Muscle layer of duodenum (tissue), 2 donors: ENCODE data around the gene PLEKHG4B.
"Not testable (repeated sequence)": the region's sequence is repeated elsewhere in the genome, so short reads cannot be mapped to it uniquely, and the experiment has no call there.

ENCODE experiments used
- H3K27ac ChIP-seq: one replicate; pipeline ENCODE4 v1.7.0; 2013; ENCODE audit warnings: mild to moderate bottlenecking, low read length
- H3K27me3 ChIP-seq: one replicate; pipeline ENCODE4 v1.7.0; 2013; ENCODE audit warnings: low read depth, mild to moderate bottlenecking, control low read depth, low read length
- H3K36me3 ChIP-seq, 2 donors: one replicate each; pipeline ENCODE4 v1.7.0; 2013; ENCODE audit warnings: low read length in 2 of 2, control low read depth in 1 of 2, mild to moderate bottlenecking in 1 of 2; ENCODE audit not compliant: insufficient read depth in 2 of 2, control insufficient read depth in 1 of 2
- H3K4me1 ChIP-seq, 2 donors: one replicate each; pipeline ENCODE4 v1.7.0; 2013; ENCODE audit warnings: low read length in 2 of 2, mild to moderate bottlenecking in 2 of 2, control low read depth in 1 of 2, moderate library complexity in 1 of 2; ENCODE audit not compliant: insufficient read depth in 2 of 2, control insufficient read depth in 1 of 2
- H3K4me3 ChIP-seq, 2 donors: one replicate each; pipeline ENCODE4 v1.7.0; 2013; ENCODE audit warnings: low read length in 2 of 2, low read depth in 1 of 2, mild to moderate bottlenecking in 1 of 2
- H3K9me3 ChIP-seq, 2 donors: one replicate each; pipeline ENCODE4 v1.7.0; 2013; ENCODE audit warnings: low read length in 2 of 2, control low read depth in 1 of 2, mild to moderate bottlenecking in 1 of 2; ENCODE audit not compliant: control insufficient read depth in 1 of 2
- donor health status: healthy.

The PLEKHG4B gene

GRCh38 chr5:201672-202071 is 109.7 kb downstream of the PLEKHG4B start:
- Histone ChIP-seq H3K4me3 (no peak overlapping the region), H3K36me3 (peaks cover 23 to 33% of the 10 kb centered on the region in 2 donors), H3K27me3 (no peaks in the 10 kb centered on the region), H3K4me1 (no peaks in the 10 kb centered on the region), H3K9me3 (no peaks in the 10 kb centered on the region), H3K27ac (no peak overlapping the region)

- Histone ChIP-seq H3K27me3 (no peaks in the 10 kb centered on the region), H3K27ac (no peak overlapping the region), H3K9me3 (no peaks in the 10 kb centered on the region), H3K4me3 (no peak overlapping the region), H3K36me3 (peaks cover 33 to 36% of the 10 kb centered on the region in 2 donors), H3K4me1 (no peaks in the 10 kb centered on the region)
These were observed 111.4 kb downstream of the PLEKHG4B start for GRCh38 chr5:203246-203930.

GRCh38 chr5:204001-204400 is 112.0 kb downstream of the PLEKHG4B start:
- Histone ChIP-seq H3K27ac (no peak overlapping the region), H3K4me1 (no peaks in the 10 kb centered on the region), H3K9me3 (no peaks in the 10 kb centered on the region), H3K27me3 (no peaks in the 10 kb centered on the region), H3K4me3 (no peak overlapping the region), H3K36me3 (peaks cover 28 to 36% of the 10 kb centered on the region in 2 donors)

GRCh38 chr5:204462-204861 is 112.5 kb downstream of the PLEKHG4B start:
- peaks cover 27 to 36% of the 10 kb centered on the region in 2 donors for H3K36me3 ChIP-seq

DNA sequence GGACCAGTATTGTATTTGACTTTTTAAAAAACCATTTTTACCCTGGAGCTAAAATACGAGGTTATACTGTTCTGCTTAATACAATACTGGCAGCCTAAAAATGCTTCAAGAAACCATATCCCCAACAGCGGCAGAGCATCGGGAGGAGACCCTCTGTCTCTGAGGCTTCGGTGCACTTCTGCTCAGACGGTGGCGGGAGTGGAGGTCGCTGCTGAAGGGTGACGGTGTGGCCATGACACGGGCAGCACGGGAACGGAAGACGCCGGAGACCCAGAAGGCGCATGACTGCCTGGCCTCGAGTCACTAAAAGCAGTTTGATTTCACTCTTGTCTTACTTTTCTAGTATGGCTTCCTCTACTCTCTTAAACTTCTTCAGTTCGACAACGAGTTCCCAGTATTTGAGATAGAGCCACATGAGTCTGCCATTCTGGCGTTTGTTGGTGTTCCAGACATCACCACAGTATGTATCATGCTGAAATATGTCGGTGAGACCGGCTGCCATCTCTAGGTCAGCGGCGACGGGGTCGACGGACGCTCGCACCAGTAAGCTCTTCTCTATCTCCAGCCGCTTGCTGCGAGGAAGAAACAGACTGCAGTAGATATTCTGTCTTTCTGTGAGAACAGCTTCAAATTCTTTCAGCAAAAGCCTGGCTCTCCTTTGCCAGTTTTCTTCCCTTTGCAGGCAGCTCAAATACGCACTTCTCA is 113.2 kb downstream of the PLEKHG4B start:
- Histone ChIP-seq H3K9me3 (no peaks in the 10 kb centered on the region), H3K27ac (no peak overlapping the region), H3K36me3 (peaks cover 27 to 36% of the 10 kb centered on the region in 2 donors), H3K4me1 (no peaks in the 10 kb centered on the region), H3K4me3 (no peak overlapping the region), H3K27me3 (no peaks in the 10 kb centered on the region)

More at GRCh38 chr5:204462-204861, 112.5 kb downstream of the PLEKHG4B start:
- Histone ChIP-seq H3K4me3 (no peak overlapping the region), H3K9me3 (no peaks in the 10 kb centered on the region), H3K27me3 (no peaks in the 10 kb centered on the region), H3K27ac (no peak overlapping the region), H3K4me1 (no peaks in the 10 kb centered on the region)

- H3K4me3 ChIP-seq, result no peak overlapping the region
- H3K27ac ChIP-seq, result no peak overlapping the region
- H3K27me3 ChIP-seq, result no peaks in the 10 kb centered on the region
- no peaks in the 10 kb centered on the region for H3K9me3 ChIP-seq
- no peaks in the 10 kb centered on the region for H3K4me1 ChIP-seq
- H3K36me3 ChIP-seq, result peaks cover 27 to 36% of the 10 kb centered on the region in 2 donors
These were observed 114.4 kb downstream of the PLEKHG4B start for GRCh38 chr5:206406-206805.

DNA sequence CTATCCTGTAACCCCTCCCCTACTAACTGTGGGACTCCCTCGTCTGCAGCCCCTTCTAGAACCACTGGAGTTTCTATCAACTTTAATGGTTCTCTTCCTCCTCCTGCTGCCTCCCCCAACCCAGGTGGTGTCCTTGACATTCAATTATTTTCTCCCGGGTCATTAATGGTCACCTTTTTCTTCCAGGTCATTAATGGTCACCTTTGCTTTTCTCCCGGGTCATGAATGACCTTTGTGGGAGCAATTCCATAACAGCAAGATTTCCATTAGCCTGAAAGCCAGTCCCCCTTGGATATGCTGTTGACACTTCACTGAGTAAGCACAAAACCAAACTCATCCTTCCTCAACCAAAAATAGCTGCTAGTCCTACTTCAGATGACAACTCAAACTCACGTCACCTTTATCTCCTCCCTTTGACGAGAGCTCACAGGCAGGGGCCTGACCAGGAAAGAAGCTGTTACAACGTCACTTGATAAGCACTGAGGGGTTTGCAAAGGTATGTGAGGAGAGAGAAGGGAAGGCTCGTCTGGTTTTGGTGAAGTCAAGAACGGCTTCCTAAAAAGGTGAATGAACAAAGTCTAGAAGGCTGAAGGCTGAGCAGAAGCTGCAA is 115.1 kb downstream of the PLEKHG4B start:
- Histone ChIP-seq H3K27ac (no peak overlapping the region), H3K36me3 (peaks cover 27 to 36% of the 10 kb centered on the region in 2 donors), H3K4me3 (no peak overlapping the region)

GRCh38 chr5:207599-207998 is 115.6 kb downstream of the PLEKHG4B start:
- H3K9me3 ChIP-seq, result no peaks in the 10 kb centered on the region
- H3K4me1 ChIP-seq, result no peaks in the 10 kb centered on the region
- no peaks in the 10 kb centered on the region for H3K27me3 ChIP-seq
- H3K36me3 ChIP-seq, result peaks cover 27 to 36% of the 10 kb centered on the region in 2 donors
- no peak overlapping the region for H3K27ac ChIP-seq
- no peak overlapping the region for H3K4me3 ChIP-seq

More for the DNA sequence above, 115.1 kb downstream of the PLEKHG4B start:
- Histone ChIP-seq H3K9me3 (no peaks in the 10 kb centered on the region), H3K27me3 (no peaks in the 10 kb centered on the region), H3K4me1 (no peaks in the 10 kb centered on the region)

GRCh38 chr5:208449-209114 is 116.6 kb downstream of the PLEKHG4B start:
- Histone ChIP-seq H3K9me3 (no peaks in the 10 kb centered on the region), H3K36me3 (peaks cover 26 to 34% of the 10 kb centered on the region in 2 donors), H3K4me3 (no peak overlapping the region), H3K27me3 (no peaks in the 10 kb centered on the region), H3K27ac (no peak overlapping the region), H3K4me1 (no peaks in the 10 kb centered on the region)

DNA sequence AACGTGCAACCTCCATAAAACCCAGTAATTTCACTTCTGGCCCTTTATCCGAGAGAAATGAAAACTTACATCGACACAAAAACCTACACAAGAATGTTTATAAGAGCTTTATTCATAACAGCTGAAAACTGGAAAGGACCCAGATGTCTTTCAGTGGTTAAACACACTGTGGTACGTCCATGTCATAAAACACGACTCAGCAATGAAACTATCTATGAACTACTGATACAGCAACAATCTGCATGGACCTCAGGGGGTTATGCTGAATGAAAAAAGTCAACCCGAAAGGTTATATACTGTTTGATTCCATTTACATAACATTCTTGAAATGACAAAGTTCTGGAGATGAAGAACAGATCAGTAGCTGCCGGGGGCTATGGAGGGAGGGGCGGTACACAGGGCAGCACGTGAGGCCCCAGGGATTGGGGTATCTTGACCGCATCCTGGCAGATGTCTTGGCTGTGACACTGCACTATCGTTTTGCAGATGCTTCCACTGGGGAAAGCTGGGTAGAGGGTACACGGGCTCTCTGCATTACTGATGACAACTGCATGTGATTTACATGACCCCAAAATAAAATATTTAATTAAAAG is 121.9 kb downstream of the PLEKHG4B start:
- Histone ChIP-seq H3K9me3 (no peaks in the 10 kb centered on the region), H3K27me3 (no peaks in the 10 kb centered on the region), H3K4me3 (no peak overlapping the region), H3K4me1 (no peaks in the 10 kb centered on the region), H3K27ac (no peak overlapping the region), H3K36me3 (peaks cover 0 to 8% of the 10 kb centered on the region in 2 donors)

DNA sequence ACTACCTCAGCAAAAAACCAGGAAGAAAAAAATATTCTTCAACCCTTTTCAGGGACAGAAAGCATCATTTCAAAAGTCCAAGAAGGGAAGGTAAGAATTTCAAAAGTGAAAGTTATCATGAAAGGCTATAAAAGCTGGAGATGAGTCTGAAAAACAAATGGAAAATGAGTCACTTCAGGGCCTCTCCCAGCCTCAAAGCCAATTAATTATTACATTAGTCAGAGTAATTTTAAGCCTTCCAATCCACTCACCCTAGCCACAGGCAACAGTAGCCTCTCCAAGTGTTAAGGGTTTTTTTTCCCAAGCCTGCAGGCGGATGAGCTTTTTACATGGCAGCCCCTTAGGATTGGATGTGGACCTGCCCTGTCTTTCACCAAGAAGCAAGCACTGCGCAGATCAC is 123.3 kb downstream of the PLEKHG4B start:
- H3K36me3 ChIP-seq, H3K27ac ChIP-seq: not testable (repeated sequence)

More for the DNA sequence above, 123.3 kb downstream of the PLEKHG4B start:
- H3K9me3 ChIP-seq, H3K4me3 ChIP-seq, H3K4me1 ChIP-seq, H3K27me3 ChIP-seq: not testable (repeated sequence)
